GM23248 (cell line): ENCODE results near the gene NCF1.
"Not testable (repeated sequence)": the region's sequence is repeated elsewhere in the genome, so short reads cannot be mapped to it uniquely, and the experiment has no call there.

Experiments
- EZH2 ChIP-seq: fragments of 200-600 bp; sonication (generic); IDR thresholded peaks from 2 replicates; pipeline ENCODE4 v1.6.1; 2018; ENCODE audit warnings: antibody characterized with exemption, mild to moderate bottlenecking; ENCODE audit not compliant: insufficient read depth, poor library complexity, severe bottlenecking
- EZH2phosphoT487 ChIP-seq: fragments of 200-600 bp; sonication (generic); IDR thresholded peaks from 2 replicates; pipeline ENCODE4 v1.6.1; 2018; ENCODE audit warnings: antibody characterized with exemption, moderate library complexity, mild to moderate bottlenecking, low read depth; ENCODE audit not compliant: insufficient read depth

DNA sequence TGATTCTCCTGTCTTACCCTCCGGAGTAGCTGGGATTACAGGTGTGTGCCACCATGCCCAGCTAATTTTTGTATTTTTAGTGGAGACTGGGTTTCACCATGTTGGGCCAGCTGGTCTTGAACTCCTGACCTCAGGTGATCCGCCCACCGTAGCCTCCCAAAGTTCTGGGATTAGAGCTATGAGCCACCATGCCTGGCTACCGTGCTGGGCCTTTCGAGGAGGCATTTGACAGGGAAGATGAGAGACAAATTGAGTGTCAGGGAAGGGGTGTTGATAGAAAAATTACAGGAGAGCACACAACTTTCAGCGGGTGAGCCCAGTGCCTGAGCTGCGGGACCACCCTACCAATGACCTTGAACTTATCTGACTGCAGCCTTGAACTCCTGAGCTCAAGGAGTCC lies 3.7 kb upstream of the NCF1 start:
- not testable (repeated sequence) for TF ChIP-seq EZH2, EZH2phosphoT487
